Lung (tissue), 12 donors: ENCODE data around the gene CHMP5. TPM values are rescaled to one million over a fixed set of nuclear protein-coding genes. Genes with fewer than 3 reads are reported as not detected.

Experiments
- ATAC-seq: fragments of 200-7000 bp; cut with Tn5 transposase; one replicate; pipeline ENCODE4 v1.9.1; 2020; ENCODE audit warnings: moderate number of reproducible peaks; ENCODE audit not compliant: insufficient read depth, low FRiP score
- DNase-seq, 3 donors: peaks; one replicate each; pipeline ENCODE4 v3.0.0-alpha.2; 2013 to 2017
- H3K27ac ChIP-seq, 2 donors: one replicate each; pipeline ENCODE4 v1.5.1; 2013; ENCODE audit warnings: mild to moderate bottlenecking in 2 of 2, moderate library complexity in 2 of 2, control low read depth in 1 of 2, inconsistent platforms in 1 of 2, low read depth in 1 of 2, low read length in 1 of 2
- H3K27me3 ChIP-seq, 3 donors: one replicate each; pipeline ENCODE4 v1.5.1; 2013; ENCODE audit warnings: low read length in 2 of 3; ENCODE audit not compliant: control insufficient read depth in 3 of 3, insufficient read depth in 3 of 3
- H3K36me3 ChIP-seq, 4 donors: one replicate each; pipeline ENCODE4 v1.5.1; 2013; ENCODE audit warnings: low read length in 4 of 4, mild to moderate bottlenecking in 1 of 4, moderate library complexity in 1 of 4; ENCODE audit not compliant: control insufficient read depth in 4 of 4, insufficient read depth in 4 of 4
- H3K4me1 ChIP-seq, 5 donors: one replicate each; pipeline ENCODE4 v1.5.1; 2013; ENCODE audit warnings: low read length in 5 of 5, mild to moderate bottlenecking in 2 of 5, moderate library complexity in 1 of 5; ENCODE audit not compliant: control insufficient read depth in 5 of 5, insufficient read depth in 5 of 5
- H3K4me3 ChIP-seq: one replicate; pipeline ENCODE4 v1.5.1; 2013; ENCODE audit warnings: mild to moderate bottlenecking, control low read depth, moderate library complexity
- H3K9ac ChIP-seq, 2 donors: one replicate each; pipeline ENCODE4 v1.5.1; 2013; ENCODE audit warnings: low read length in 2 of 2, control low read depth in 1 of 2; ENCODE audit not compliant: insufficient read depth in 1 of 2
- H3K9me3 ChIP-seq, 4 donors: one replicate each; pipeline ENCODE4 v1.5.1; 2013; ENCODE audit warnings: low read length in 3 of 4, mild to moderate bottlenecking in 1 of 4, moderate library complexity in 1 of 4; ENCODE audit not compliant: control insufficient read depth in 4 of 4, insufficient read depth in 3 of 4
- CTCF ChIP-seq: IDR thresholded peaks from 2 replicates; pipeline ENCODE4 v1.5.1; 2012; ENCODE audit warnings: mild to moderate bottlenecking; ENCODE audit errors: control extremely low read depth, extremely low read depth
- WGBS, 2 donors: extraction: QIAGEN DNeasy Blood & Tissue Kit; methylation state at CpG; one replicate each; pipeline ENCODE4 v1.1.7; 2013; 5-methylcytosine and 5-hydroxymethylcytosine counted together
- polyA plus RNA-seq, 2 donors: library from polyadenylated mRNA; stranded (reverse); fragments of 200-250 nt; gene quantifications; one replicate each; pipeline ENCODE4 v1.2.1, GENCODE V29; 2013
- total RNA-seq, 2 donors: library from RNA; depleted of rRNA in 1 of 2; stranded (reverse); fragments of >200 nt in 1 of 2; gene quantifications; one replicate each; pipeline ENCODE4 v1.2.1, GENCODE V29; 2014 to 2021
- donor health status: control.
- donor health status: control.
- donor health status: Bipolar disorder and iron deficiency.
- donor health status: healthy.
- donor health status: DM: yes; HTN: yes; CAD: no.

CHMP5 gene
- total and polyA plus RNA-seq, 4 donors: 52.3 to 87.5 (median 62.2) TPM

GRCh38 chr9:33291031-33291397, 26.2 kb downstream of the CHMP5 start:
- DNase-seq (peak in 1 of 3 donors; percentile 57), ATAC-seq (no peak)
- no peak for TF ChIP-seq CTCF
- WGBS, 2 donors: 14 to 18% methylated on average over 7 of the region's 7 CpGs
- H3K4me3 ChIP-seq: peak overlapping the region; percentile 98
- no peaks in the 10 kb centered on the region for H3K9me3 ChIP-seq
- H3K4me1 ChIP-seq: peaks cover 0 to 20% (median 5%) of the 10 kb centered on the region in 5 donors
- H3K36me3 ChIP-seq: peaks cover 2 to 13% (median 10%) of the 10 kb centered on the region in 4 donors
- H3K9ac ChIP-seq: peak overlapping the region; percentile 79 to 93
- no peaks in the 10 kb centered on the region for H3K27me3 ChIP-seq
- peak overlapping the region; percentile 88 to 100 for H3K27ac ChIP-seq

- Histone ChIP-seq H3K27me3 (no peaks in the 10 kb centered on the region), H3K9ac (no peak overlapping the region), H3K36me3 (peaks cover 2 to 20% (median 15%) of the 10 kb centered on the region in 4 donors), H3K4me1 (peaks cover 5 to 22% (median 6%) of the 10 kb centered on the region in 5 donors), H3K27ac (peak overlapping the region in 1 of 2 donors; percentile 88), H3K9me3 (no peaks in the 10 kb centered on the region), H3K4me3 (no peak overlapping the region)
- DNase-seq (no peak), ATAC-seq (no peak)
- WGBS, 2 donors: 84 to 89% methylated on average over 5 of the region's 5 CpGs
- no peak for TF ChIP-seq CTCF
These were observed 27.1 kb downstream of the CHMP5 start for GRCh38 chr9:33291901-33292300.

- peaks cover 5 to 29% (median 12%) of the 10 kb centered on the region in 5 donors for H3K4me1 ChIP-seq
- H3K27me3 ChIP-seq: no peaks in the 10 kb centered on the region
- H3K9me3 ChIP-seq: no peaks in the 10 kb centered on the region
- no peak overlapping the region for H3K4me3 ChIP-seq
- H3K27ac ChIP-seq: no peak overlapping the region
- 89 to 92% methylated on average over 2 of the region's 2 CpGs for WGBS, 2 donors
- H3K36me3 ChIP-seq: peaks cover 2 to 33% (median 21%) of the 10 kb centered on the region in 4 donors
- ATAC-seq: no peak
- no peak overlapping the region for H3K9ac ChIP-seq
- no peak for TF ChIP-seq CTCF
- DNase-seq: no peak
These were observed 28.9 kb downstream of the CHMP5 start for GRCh38 chr9:33293782-33294181.
